GM12891 (cell line): ENCODE measurements around the gene PSTPIP1.
A peak's percentile ranks its signal among the peaks of the same experiment; 100 is the strongest.

Experiments
- DNase-seq: peaks from one replicate; pipeline ENCODE4 v3.0.0; 2011; ENCODE audit warnings: low spot score; ENCODE audit not compliant: insufficient read length
- FAIRE-seq: peaks from 2 replicates; lab custom pipeline; 2011; peaks lifted over from hg19 to GRCh38; lab: Jason Lieb, UNC
- PAX5 ChIP-seq: IDR thresholded peaks from 2 replicates; pipeline ENCODE4 v1.6.1; 2011; ENCODE audit warnings: low read length, moderate library complexity, mild to moderate bottlenecking; ENCODE audit not compliant: insufficient read depth, severe bottlenecking
- POLR2A ChIP-seq: IDR thresholded peaks from 2 replicates; pipeline ENCODE4 v1.6.1; 2011; ENCODE audit warnings: low read depth, low read length, control low read depth
- POLR2AphosphoS5 ChIP-seq: IDR thresholded peaks from 2 replicates; pipeline ENCODE4 v1.6.1; 2011; ENCODE audit warnings: low read depth, low read length, control low read depth
- POU2F2 ChIP-seq: IDR thresholded peaks from 2 replicates; pipeline ENCODE4 v1.6.1; 2011; ENCODE audit warnings: low read depth, mild to moderate bottlenecking, control low read depth, low read length, moderate library complexity
- SPI1 ChIP-seq: IDR thresholded peaks from 2 replicates; pipeline ENCODE4 v1.6.1; 2011; ENCODE audit warnings: low read depth, low read length, control low read depth
- TAF1 ChIP-seq: IDR thresholded peaks from 2 replicates; pipeline ENCODE4 v1.6.1; 2011; ENCODE audit warnings: low read depth, low read length, control low read depth

PSTPIP1 gene

GRCh38 chr15:77038312-77039216 lies 43.6 kb downstream of the PSTPIP1 start:
- FAIRE-seq (no peak), DNase-seq (no peak)
- no peak for TF ChIP-seq TAF1
- no peak for TF ChIP-seq PAX5
- TF ChIP-seq POLR2A, result no peak
- no peak for TF ChIP-seq POLR2AphosphoS5
- no peak for TF ChIP-seq POU2F2
- TF ChIP-seq SPI1, result no peak

- FAIRE-seq (no peak), DNase-seq (no peak)
- TF ChIP-seq SPI1 (no peak), PAX5 (no peak), POLR2AphosphoS5 (no peak)
Observed at GRCh38 chr15:77039217-77039533, 44.2 kb downstream of the PSTPIP1 start.

- DNase-seq (no peak), FAIRE-seq (no peak)
- TF ChIP-seq TAF1, result no peak
- no peak for TF ChIP-seq SPI1
- TF ChIP-seq POU2F2, result no peak
- TF ChIP-seq POLR2A, result no peak
- no peak for TF ChIP-seq PAX5
- no peak for TF ChIP-seq POLR2AphosphoS5
Observed at GRCh38 chr15:77039848-77040247, 44.9 kb downstream of the PSTPIP1 start.

- peak; percentile 26 for FAIRE-seq
- TF ChIP-seq POLR2AphosphoS5 (no peak), POU2F2 (no peak), POLR2A (no peak), PAX5 (no peak), TAF1 (no peak), SPI1 (no peak)
- no peak for DNase-seq
Observed at GRCh38 chr15:77040673-77041072, 45.7 kb downstream of the PSTPIP1 start.

GRCh38 chr15:77042245-77042919 lies 47.5 kb downstream of the PSTPIP1 start:
- no peak for DNase-seq
- no peak for FAIRE-seq
- no peak for TF ChIP-seq POU2F2
- TF ChIP-seq PAX5, result no peak
- no peak for TF ChIP-seq TAF1
- no peak for TF ChIP-seq POLR2A

GRCh38 chr15:77042955-77043920 lies 48.3 kb downstream of the PSTPIP1 start:
- DNase-seq, result no peak
- no peak for FAIRE-seq
- no peak for TF ChIP-seq POLR2A
- no peak for TF ChIP-seq PAX5
- TF ChIP-seq TAF1, result no peak

GRCh38 chr15:77044228-77045042 lies 49.5 kb downstream of the PSTPIP1 start:
- TF ChIP-seq POLR2AphosphoS5, result no peak
- TF ChIP-seq TAF1, result no peak
- no peak for TF ChIP-seq POLR2A
- no peak for TF ChIP-seq PAX5
- TF ChIP-seq POU2F2, result no peak
- no peak for TF ChIP-seq SPI1
- peak; percentile 23 for FAIRE-seq
- DNase-seq, result no peak

GRCh38 chr15:77045985-77046384 lies 51.1 kb downstream of the PSTPIP1 start:
- no peak for FAIRE-seq
- DNase-seq, result no peak
- TF ChIP-seq SPI1 (no peak), POU2F2 (no peak)
